A549 (cell line): Measurements from ENCODE around the gene CCDC187. TPM values are rescaled to one million over a fixed set of nuclear protein-coding genes. Genes with fewer than 3 reads are reported as not detected.
A peak's percentile ranks its signal among the peaks of the same experiment; 100 is the strongest.

Experiments used
- ATAC-seq, 2 experiments: fragments of 200-7000 bp in 1 of 2; fragments of >200 bp in 1 of 2; cut with Nextera tagmentation in 1 of 2; cut with Tn5 transposase in 1 of 2; 3 replicates each; pipeline versions ENCODE4 v1.8.0 to v1.9.1; 2018 to 2020; ENCODE audit warnings: mild to moderate bottlenecking in 1 of 2, moderate library complexity in 1 of 2
- CTCF ChIA-PET: fragments of 300-600 bp; sonication (Branson Sonifier 250); formaldehyde crosslinking; extraction: SDS; loops from one replicate; lab custom pipeline; 2021; ENCODE audit warnings: antibody characterized with exemption, inconsistent platforms; lab: Yijun Ruan, JAX
- POLR2A ChIA-PET: fragments of 350-600 bp; formaldehyde crosslinking; extraction: SDS; loops from one replicate; lab custom pipeline; 2021; ENCODE audit warnings: antibody characterized with exemption, inconsistent platforms; lab: Yijun Ruan, JAX
- DNase-seq, 2 experiments: peaks; one replicate each; pipeline versions ENCODE4 v3.0.0 to v3.0.0-alpha.2; 2011 to 2016; ENCODE audit warnings: low read depth in 1 of 2, low spot score in 1 of 2
- FAIRE-seq: peaks from 2 replicates; lab custom pipeline; 2011; peaks lifted over from hg19 to GRCh38; lab: Jason Lieb, UNC
- H3K27ac ChIP-seq, 2 experiments: fragments of >200 bp; sonication (Bioruptor Twin); formaldehyde crosslinking; 3 replicates each; pipeline ENCODE4 v1.5.1; 2016 to 2017
- H3K4me1 ChIP-seq: fragments of >200 bp; sonication (Bioruptor Twin); formaldehyde crosslinking; 3 replicates; pipeline ENCODE4 v1.6.1; 2016
- H3K4me2 ChIP-seq: fragments of >200 bp; sonication (Bioruptor Twin); formaldehyde crosslinking; 3 replicates; pipeline ENCODE4 v1.6.1; 2016
- H3K4me3 ChIP-seq: fragments of >200 bp; sonication (Bioruptor Twin); formaldehyde crosslinking; 3 replicates; pipeline ENCODE4 v1.5.1; 2016
- H3K9me3 ChIP-seq: fragments of >200 bp; sonication (Bioruptor Twin); formaldehyde crosslinking; 3 replicates; pipeline ENCODE4 v1.6.1; 2016
- CBX2 ChIP-seq: fragments of 200-600 bp; sonication (generic); IDR thresholded peaks from 2 replicates; pipeline ENCODE4 v1.6.1; 2016; ENCODE audit warnings: low read depth, mild to moderate bottlenecking, borderline replicate concordance
- CHD4 ChIP-seq: fragments of 200-600 bp; sonication (generic); IDR thresholded peaks from 2 replicates; pipeline ENCODE4 v1.6.1; 2016; ENCODE audit warnings: antibody characterized with exemption, mild to moderate bottlenecking, borderline replicate concordance
- EHF ChIP-seq: fragments of 250-450 bp; sonication (Bioruptor Pico); IDR thresholded peaks from 2 replicates; pipeline ENCODE4 v1.5.0; 2020; ENCODE audit warnings: mild to moderate bottlenecking
- ESRRA ChIP-seq: fragments of 150-350 bp; IDR thresholded peaks from 2 replicates; pipeline ENCODE4 v1.6.1; 2014; ENCODE audit warnings: mild to moderate bottlenecking, low read length, borderline replicate concordance
- FOSB ChIP-seq: fragments of 250-450 bp; sonication (Bioruptor Pico); IDR thresholded peaks from 2 replicates; pipeline ENCODE4 v1.5.0; 2020; ENCODE audit warnings: mild to moderate bottlenecking, moderate library complexity
- FOSL2 ChIP-seq, 2 experiments: fragments of 450-650 bp in 1 of 2; fragments of >200 bp in 1 of 2; sonication (Bioruptor Twin) in 1 of 2; formaldehyde crosslinking; IDR thresholded peaks; 2 replicates each; pipeline versions ENCODE4 v1.5.0 to v1.6.1; 2016 to 2020; ENCODE audit warnings: mild to moderate bottlenecking in 1 of 2, moderate library complexity in 1 of 2
- HDAC2 ChIP-seq: fragments of 200-600 bp; sonication (generic); IDR thresholded peaks from 2 replicates; pipeline ENCODE4 v1.6.1; 2016
- HEYL ChIP-seq: fragments of 250-450 bp; sonication (Bioruptor Pico); IDR thresholded peaks from 2 replicates; pipeline ENCODE4 v1.8.0; 2021; ENCODE audit warnings: mild to moderate bottlenecking, moderate library complexity
- POLR2A ChIP-seq: IDR thresholded peaks from 2 replicates; pipeline ENCODE4 v1.6.1; 2012; ENCODE audit warnings: mild to moderate bottlenecking, low read length
- RAD21 ChIP-seq, 2 experiments: fragments of >200 bp in 1 of 2; sonication (Bioruptor Twin) in 1 of 2; formaldehyde crosslinking in 1 of 2; IDR thresholded peaks in 1 of 2; conservative IDR thresholded peaks in 1 of 2; 2 replicates in 1 of 2; 3 replicates in 1 of 2; pipeline ENCODE4 v1.6.1; 2012 to 2018; ENCODE audit warnings: inconsistent platforms in 1 of 2
- RCOR1 ChIP-seq: fragments of 150-350 bp; IDR thresholded peaks from 2 replicates; pipeline ENCODE4 v1.6.1; 2014; ENCODE audit warnings: antibody characterized with exemption, low read length, low read depth
- RNF2 ChIP-seq: fragments of 200-600 bp; sonication (generic); IDR thresholded peaks from 2 replicates; pipeline ENCODE4 v1.6.1; 2016; ENCODE audit warnings: low read depth, mild to moderate bottlenecking, antibody characterized with exemption, moderate library complexity, borderline replicate concordance
- TP53 ChIP-seq: fragments of 250-450 bp; sonication (Bioruptor Pico); IDR thresholded peaks from 2 replicates; pipeline ENCODE4 v1.5.0; 2021; ENCODE audit warnings: mild to moderate bottlenecking, moderate library complexity
- ZC3H11A ChIP-seq: fragments of 450-650 bp; IDR thresholded peaks from 2 replicates; pipeline ENCODE4 v1.6.1; 2014; ENCODE audit warnings: antibody characterized with exemption, mild to moderate bottlenecking
- ZFP36 ChIP-seq: fragments of 450-650 bp; IDR thresholded peaks from 2 replicates; pipeline ENCODE4 v1.6.1; 2014; ENCODE audit warnings: borderline replicate concordance; ENCODE audit not compliant: partially characterized antibody
- ZSCAN20 ChIP-seq: fragments of 250-450 bp; sonication (Bioruptor Pico); IDR thresholded peaks from 2 replicates; pipeline ENCODE4 v1.8.0; 2022; ENCODE audit warnings: mild to moderate bottlenecking, moderate library complexity
- WGBS: methylation state at CpG from one replicate; pipeline ENCODE4 v1.1.6; 2017; ENCODE audit errors: missing lambda C conversion rate; 5-methylcytosine and 5-hydroxymethylcytosine counted together
- polyA plus RNA-seq, 4 experiments: library from polyadenylated mRNA; depleted of rRNA in 3 of 4; stranded (reverse); fragments of >200 nt; fragmentation: RNase III in 1 of 4; extraction: RNeasy Plus Mini Kit Qiagen cat#74134 plus additional on column Dnase treatment in 1 of 4; gene quantifications; 2 replicates in 3 of 4; 3 replicates in 1 of 4; pipeline ENCODE4 v1.2.3, GENCODE V29; 2011 to 2017
- TF ChIP-seq, protein P1 (sequence below): fragments of 200-600 bp; sonication (generic); IDR thresholded peaks from 2 replicates; pipeline ENCODE4 v1.6.1; 2016; ENCODE audit warnings: antibody characterized with exemption, mild to moderate bottlenecking, moderate library complexity
- TF ChIP-seq, protein P2 (sequence below): fragments of >200 bp; sonication (Bioruptor Twin); formaldehyde crosslinking; IDR thresholded peaks from 3 replicates; pipeline ENCODE4 v1.5.1; 2016
- TF ChIP-seq, protein P3 (sequence below): IDR thresholded peaks from 2 replicates; pipeline ENCODE4 v1.6.1; 2012; ENCODE audit warnings: low read depth, borderline replicate concordance
- TF ChIP-seq, protein P4 (sequence below): fragments of 450-650 bp; IDR thresholded peaks from 2 replicates; pipeline ENCODE4 v1.6.1; 2014; ENCODE audit warnings: antibody characterized with exemption

The CCDC187 gene
- polyA plus RNA-seq, 2 of the 4 experiments (the other 2 are of a cell fraction), result under 0.01 TPM; not detected in 1

DNA sequence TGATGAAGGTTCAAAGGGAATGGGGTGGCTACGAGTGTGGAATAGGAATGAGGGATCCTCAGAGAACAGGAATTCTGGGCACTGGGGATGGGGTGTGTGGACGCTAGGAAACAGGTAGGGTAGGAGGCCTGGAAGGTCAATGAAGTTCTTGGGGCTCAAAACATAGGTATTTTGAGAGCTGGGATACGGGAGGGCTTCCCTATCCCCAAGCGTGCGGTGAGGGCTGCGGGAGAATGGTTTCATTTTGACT lies 59.0 kb downstream of the CCDC187 start:
- 4% methylated on average over 6 of the region's 6 CpGs for WGBS
- ChIA-PET POLR2A (no interaction called here), CTCF (interaction anchor here (3.0 kb wide), 1 partner anchor 20 kb away, joined by 10 read pairs; no protein-coding TSS in a partner anchor)
- H3K9me3 ChIP-seq, result no peaks in the 10 kb centered on the region
- no peak for DNase-seq
- peak overlapping the region; percentile 97 for H3K4me2 ChIP-seq
- no peak; a peak in 1 of 6 replicates for ATAC-seq
- peak overlapping the region; percentile 80 to 97 for H3K27ac ChIP-seq
- TF ChIP-seq ZC3H11A (no peak), EHF (CRISPR knock-in tag) (no peak), TP53 (no peak), ZFP36 (no peak), POLR2A (no peak), HEYL (CRISPR knock-in tag) (no peak), ZSCAN20 (CRISPR knock-in tag) (no peak), RAD21 (conservative IDR thresholded peaks at IDR 0.05 in 1 of 2, IDR thresholded peaks at IDR 0.05 in 1 of 2) (no peak), CHD4 (no peak), CBX2 (no peak), RCOR1 (no peak), FOSB (no peak), RNF2 (no peak), ESRRA (no peak), FOSL2 (IDR thresholded peaks at IDR 0.05) (no peak), FOSL2 (CRISPR knock-in tag; IDR thresholded peaks at IDR 0.05) (no peak), HDAC2 (no peak)
- TF ChIP-seq, protein P1, sequence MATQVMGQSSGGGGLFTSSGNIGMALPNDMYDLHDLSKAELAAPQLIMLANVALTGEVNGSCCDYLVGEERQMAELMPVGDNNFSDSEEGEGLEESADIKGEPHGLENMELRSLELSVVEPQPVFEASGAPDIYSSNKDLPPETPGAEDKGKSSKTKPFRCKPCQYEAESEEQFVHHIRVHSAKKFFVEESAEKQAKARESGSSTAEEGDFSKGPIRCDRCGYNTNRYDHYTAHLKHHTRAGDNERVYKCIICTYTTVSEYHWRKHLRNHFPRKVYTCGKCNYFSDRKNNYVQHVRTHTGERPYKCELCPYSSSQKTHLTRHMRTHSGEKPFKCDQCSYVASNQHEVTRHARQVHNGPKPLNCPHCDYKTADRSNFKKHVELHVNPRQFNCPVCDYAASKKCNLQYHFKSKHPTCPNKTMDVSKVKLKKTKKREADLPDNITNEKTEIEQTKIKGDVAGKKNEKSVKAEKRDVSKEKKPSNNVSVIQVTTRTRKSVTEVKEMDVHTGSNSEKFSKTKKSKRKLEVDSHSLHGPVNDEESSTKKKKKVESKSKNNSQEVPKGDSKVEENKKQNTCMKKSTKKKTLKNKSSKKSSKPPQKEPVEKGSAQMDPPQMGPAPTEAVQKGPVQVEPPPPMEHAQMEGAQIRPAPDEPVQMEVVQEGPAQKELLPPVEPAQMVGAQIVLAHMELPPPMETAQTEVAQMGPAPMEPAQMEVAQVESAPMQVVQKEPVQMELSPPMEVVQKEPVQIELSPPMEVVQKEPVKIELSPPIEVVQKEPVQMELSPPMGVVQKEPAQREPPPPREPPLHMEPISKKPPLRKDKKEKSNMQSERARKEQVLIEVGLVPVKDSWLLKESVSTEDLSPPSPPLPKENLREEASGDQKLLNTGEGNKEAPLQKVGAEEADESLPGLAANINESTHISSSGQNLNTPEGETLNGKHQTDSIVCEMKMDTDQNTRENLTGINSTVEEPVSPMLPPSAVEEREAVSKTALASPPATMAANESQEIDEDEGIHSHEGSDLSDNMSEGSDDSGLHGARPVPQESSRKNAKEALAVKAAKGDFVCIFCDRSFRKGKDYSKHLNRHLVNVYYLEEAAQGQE, result no peak
- TF ChIP-seq, protein P2, sequence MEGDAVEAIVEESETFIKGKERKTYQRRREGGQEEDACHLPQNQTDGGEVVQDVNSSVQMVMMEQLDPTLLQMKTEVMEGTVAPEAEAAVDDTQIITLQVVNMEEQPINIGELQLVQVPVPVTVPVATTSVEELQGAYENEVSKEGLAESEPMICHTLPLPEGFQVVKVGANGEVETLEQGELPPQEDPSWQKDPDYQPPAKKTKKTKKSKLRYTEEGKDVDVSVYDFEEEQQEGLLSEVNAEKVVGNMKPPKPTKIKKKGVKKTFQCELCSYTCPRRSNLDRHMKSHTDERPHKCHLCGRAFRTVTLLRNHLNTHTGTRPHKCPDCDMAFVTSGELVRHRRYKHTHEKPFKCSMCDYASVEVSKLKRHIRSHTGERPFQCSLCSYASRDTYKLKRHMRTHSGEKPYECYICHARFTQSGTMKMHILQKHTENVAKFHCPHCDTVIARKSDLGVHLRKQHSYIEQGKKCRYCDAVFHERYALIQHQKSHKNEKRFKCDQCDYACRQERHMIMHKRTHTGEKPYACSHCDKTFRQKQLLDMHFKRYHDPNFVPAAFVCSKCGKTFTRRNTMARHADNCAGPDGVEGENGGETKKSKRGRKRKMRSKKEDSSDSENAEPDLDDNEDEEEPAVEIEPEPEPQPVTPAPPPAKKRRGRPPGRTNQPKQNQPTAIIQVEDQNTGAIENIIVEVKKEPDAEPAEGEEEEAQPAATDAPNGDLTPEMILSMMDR, result no peak
- TF ChIP-seq, protein P3, sequence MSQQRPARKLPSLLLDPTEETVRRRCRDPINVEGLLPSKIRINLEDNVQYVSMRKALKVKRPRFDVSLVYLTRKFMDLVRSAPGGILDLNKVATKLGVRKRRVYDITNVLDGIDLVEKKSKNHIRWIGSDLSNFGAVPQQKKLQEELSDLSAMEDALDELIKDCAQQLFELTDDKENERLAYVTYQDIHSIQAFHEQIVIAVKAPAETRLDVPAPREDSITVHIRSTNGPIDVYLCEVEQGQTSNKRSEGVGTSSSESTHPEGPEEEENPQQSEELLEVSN, result no peak
- TF ChIP-seq, protein P4, sequence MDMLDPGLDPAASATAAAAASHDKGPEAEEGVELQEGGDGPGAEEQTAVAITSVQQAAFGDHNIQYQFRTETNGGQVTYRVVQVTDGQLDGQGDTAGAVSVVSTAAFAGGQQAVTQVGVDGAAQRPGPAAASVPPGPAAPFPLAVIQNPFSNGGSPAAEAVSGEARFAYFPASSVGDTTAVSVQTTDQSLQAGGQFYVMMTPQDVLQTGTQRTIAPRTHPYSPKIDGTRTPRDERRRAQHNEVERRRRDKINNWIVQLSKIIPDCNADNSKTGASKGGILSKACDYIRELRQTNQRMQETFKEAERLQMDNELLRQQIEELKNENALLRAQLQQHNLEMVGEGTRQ, result no peak
- TF ChIP-seq, all 56 proteins: peak for 0
- peaks cover 17% of the 10 kb centered on the region for H3K4me1 ChIP-seq
- peak overlapping the region; percentile 83 for H3K4me3 ChIP-seq
- FAIRE-seq, result no peak
